ENCODE measurements around the gene CORO1C. TPM values are rescaled to one million over a fixed set of nuclear protein-coding genes. Genes with fewer than 3 reads are reported as not detected.
A peak's percentile ranks its signal among the peaks of the same experiment; 100 is the strongest.

CORO1C gene
- total and polyA plus RNA-seq, 9 of the 15 experiments (the other 6 are each of a cell fraction or from before 2014, with no cell fraction given), result 55.2 to 280 (median 150) TPM

DNA sequence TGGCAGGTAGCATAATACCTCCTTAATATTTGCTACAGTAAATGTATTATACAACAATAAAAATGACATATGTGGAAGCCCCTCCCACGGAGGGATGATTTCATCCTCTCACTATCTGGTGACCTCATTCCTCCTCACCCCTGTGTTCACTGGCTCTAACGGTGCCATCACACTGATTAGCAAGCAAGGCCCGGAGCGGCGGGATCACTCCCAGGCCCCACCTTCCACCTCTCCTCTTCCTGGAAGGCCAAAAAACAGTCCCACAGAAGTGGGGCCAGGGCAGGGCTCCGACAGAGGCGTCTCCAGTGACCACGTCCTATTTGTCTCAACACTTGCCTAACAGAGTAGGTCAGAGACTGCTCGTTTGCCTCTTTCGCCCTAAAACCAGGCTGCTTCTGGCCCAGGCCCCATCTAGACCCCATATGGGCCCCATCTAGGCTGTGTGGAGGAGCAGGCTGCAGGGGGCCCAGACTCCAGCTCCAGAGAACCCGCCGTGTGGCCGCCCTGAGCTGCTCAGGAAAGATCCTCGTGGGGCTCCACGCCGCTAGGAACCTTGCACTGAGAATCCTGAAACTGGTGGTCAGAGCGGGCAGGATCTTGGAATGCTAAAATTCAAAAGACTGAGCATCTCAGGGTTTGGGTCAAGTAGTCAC, 101.4 kb downstream of the CORO1C start (continued):
- TF ChIP-seq, protein P1, sequence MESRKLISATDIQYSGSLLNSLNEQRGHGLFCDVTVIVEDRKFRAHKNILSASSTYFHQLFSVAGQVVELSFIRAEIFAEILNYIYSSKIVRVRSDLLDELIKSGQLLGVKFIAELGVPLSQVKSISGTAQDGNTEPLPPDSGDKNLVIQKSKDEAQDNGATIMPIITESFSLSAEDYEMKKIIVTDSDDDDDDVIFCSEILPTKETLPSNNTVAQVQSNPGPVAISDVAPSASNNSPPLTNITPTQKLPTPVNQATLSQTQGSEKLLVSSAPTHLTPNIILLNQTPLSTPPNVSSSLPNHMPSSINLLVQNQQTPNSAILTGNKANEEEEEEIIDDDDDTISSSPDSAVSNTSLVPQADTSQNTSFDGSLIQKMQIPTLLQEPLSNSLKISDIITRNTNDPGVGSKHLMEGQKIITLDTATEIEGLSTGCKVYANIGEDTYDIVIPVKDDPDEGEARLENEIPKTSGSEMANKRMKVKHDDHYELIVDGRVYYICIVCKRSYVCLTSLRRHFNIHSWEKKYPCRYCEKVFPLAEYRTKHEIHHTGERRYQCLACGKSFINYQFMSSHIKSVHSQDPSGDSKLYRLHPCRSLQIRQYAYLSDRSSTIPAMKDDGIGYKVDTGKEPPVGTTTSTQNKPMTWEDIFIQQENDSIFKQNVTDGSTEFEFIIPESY (CRISPR knock-in tag; IDR thresholded peaks at IDR 0.05), result peak; percentile 49; the same call in 1 of the 2 replicates
- TF ChIP-seq ZNF507 (tag; conservative IDR thresholded peaks at IDR 0.05) (no peak), ZNF551 (CRISPR knock-in tag; IDR thresholded peaks at IDR 0.05) (no peak), PHTF2 (CRISPR knock-in tag; IDR thresholded peaks at IDR 0.05) (no peak), ATF1 (CRISPR knock-in tag; IDR thresholded peaks at IDR 0.05) (no peak), ATF1 (tag; IDR thresholded peaks at IDR 0.05) (peak; percentile 93), CBX2 (IDR thresholded peaks at IDR 0.05; ENCODE audit: insufficient read depth, low read length, poor library complexity, severe bottlenecking) (no peak), BACH1 (tag; IDR thresholded peaks at IDR 0.05) (peak; percentile 40; the same call in 1 of the 2 replicates), ZNF699 (CRISPR knock-in tag; IDR thresholded peaks at IDR 0.05; ENCODE audit: insufficient replicate concordance) (no peak), ELF2 (CRISPR knock-in tag; IDR thresholded peaks at IDR 0.05) (no peak), HIVEP1 (CRISPR knock-in tag; IDR thresholded peaks at IDR 0.05) (no peak), NUFIP1 (IDR thresholded peaks at IDR 0.05; ENCODE audit: partially characterized antibody) (no peak), ZC3H8 (IDR thresholded peaks at IDR 0.05) (no peak), ETV6 (IDR thresholded peaks at IDR 0.05; ENCODE audit: borderline replicate concordance in 1 of 2, low read depth in 2 of 2, low read length in 1 of 2) (no peak; a peak in 1 of 4 replicates), ETV6 (CRISPR knock-in tag; IDR thresholded peaks at IDR 0.05; ENCODE audit: borderline replicate concordance) (no peak; the same call in 1 of the 2 replicates), NCOA6 (IDR thresholded peaks at IDR 0.05) (no peak), POLR2H (tag; IDR thresholded peaks at IDR 0.05; ENCODE audit: low read depth) (peak; percentile 88), BRCA1 (IDR thresholded peaks at IDR 0.05) (no peak), BRCA1 (CRISPR knock-in tag; IDR thresholded peaks at IDR 0.05) (no peak), TAF15 (IDR thresholded peaks at IDR 0.05; ENCODE audit: low read depth, low read length) (no peak), CHD1 (IDR thresholded peaks at IDR 0.05; ENCODE audit: low read length) (peak; percentile 62), HNRNPH1 (optimal IDR thresholded peaks at IDR 0.05; ENCODE audit: low read depth, low read length) (no peak), ZNF23 (CRISPR knock-in tag; IDR thresholded peaks at IDR 0.05) (no peak), MEF2A (IDR thresholded peaks at IDR 0.05; ENCODE audit: control insufficient read depth, low read depth, low read length) (no peak), EGR1 (conservative IDR thresholded peaks at IDR 0.05) (0 out of 2 replicates have a peak, but pooled peaks have one; percentile 20), CEBPB (tag; IDR thresholded peaks at IDR 0.05) (no peak), ARID2 (IDR thresholded peaks at IDR 0.05) (no peak), ZBED1 (IDR thresholded peaks at IDR 0.05) (peak; percentile 19; the same call in 1 of the 2 replicates), TFAM (CRISPR knock-in tag; conservative IDR thresholded peaks at IDR 0.05) (no peak), ZEB2 (IDR thresholded peaks at IDR 0.05) (no peak), BDP1 (IDR thresholded peaks at IDR 0.05; ENCODE audit: insufficient read depth, insufficient read length) (no peak)
- TF ChIP-seq, protein P2, sequence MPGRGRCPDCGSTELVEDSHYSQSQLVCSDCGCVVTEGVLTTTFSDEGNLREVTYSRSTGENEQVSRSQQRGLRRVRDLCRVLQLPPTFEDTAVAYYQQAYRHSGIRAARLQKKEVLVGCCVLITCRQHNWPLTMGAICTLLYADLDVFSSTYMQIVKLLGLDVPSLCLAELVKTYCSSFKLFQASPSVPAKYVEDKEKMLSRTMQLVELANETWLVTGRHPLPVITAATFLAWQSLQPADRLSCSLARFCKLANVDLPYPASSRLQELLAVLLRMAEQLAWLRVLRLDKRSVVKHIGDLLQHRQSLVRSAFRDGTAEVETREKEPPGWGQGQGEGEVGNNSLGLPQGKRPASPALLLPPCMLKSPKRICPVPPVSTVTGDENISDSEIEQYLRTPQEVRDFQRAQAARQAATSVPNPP (IDR thresholded peaks at IDR 0.05; ENCODE audit: borderline replicate concordance, insufficient read depth, insufficient read length), result no peak
